AG04449 (cell line): ENCODE data around the gene ZNF197.
"Not testable (repeated sequence)": the region's sequence is repeated elsewhere in the genome, so short reads cannot be mapped to it uniquely, and the experiment has no call there.

Source experiments
- CTCF ChIA-PET: fragments of 350-600 bp; formaldehyde crosslinking; extraction: SDS; loops from one replicate; lab custom pipeline; 2021; ENCODE audit warnings: antibody characterized with exemption; lab: Yijun Ruan, JAX
- POLR2A ChIA-PET: fragments of 400-600, 350-600 bp; formaldehyde crosslinking; extraction: SDS; loops from one replicate; lab custom pipeline; 2020; ENCODE audit warnings: antibody characterized with exemption, inconsistent platforms; lab: Yijun Ruan, JAX
- DNase-seq: peaks from one replicate; pipeline ENCODE4 v3.0.0-alpha.2; 2010; ENCODE audit warnings: low read depth, low spot score
- H3K4me3 ChIP-seq: 2 replicates; pipeline ENCODE4 v1.5.1; 2011; ENCODE audit warnings: low read depth, mild to moderate bottlenecking, control low read depth, low read length
- TF ChIP-seq, protein P1 (sequence below): IDR thresholded peaks from one replicate; pipeline ENCODE4 v1.5.1; 2011; ENCODE audit warnings: mild to moderate bottlenecking, moderate library complexity, low read length, control low read depth, inconsistent platforms; ENCODE audit not compliant: insufficient read depth; ENCODE audit errors: missing control alignments

ZNF197 gene

DNA sequence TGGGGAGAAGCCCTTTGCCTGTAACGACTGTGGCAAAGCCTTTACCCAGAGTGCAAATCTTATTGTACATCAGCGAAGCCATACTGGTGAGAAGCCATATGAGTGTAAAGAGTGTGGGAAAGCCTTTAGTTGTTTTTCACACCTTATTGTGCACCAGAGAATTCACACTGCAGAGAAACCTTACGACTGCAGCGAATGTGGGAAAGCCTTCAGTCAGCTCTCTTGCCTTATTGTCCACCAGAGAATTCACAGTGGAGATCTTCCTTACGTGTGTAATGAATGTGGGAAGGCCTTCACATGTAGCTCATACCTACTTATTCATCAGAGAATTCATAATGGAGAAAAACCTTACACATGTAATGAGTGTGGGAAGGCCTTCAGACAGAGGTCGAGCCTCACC lies 34.6 kb downstream of the ZNF197 start:
- CTCF ChIA-PET, result no interaction called here
- no peak for DNase-seq
- POLR2A ChIA-PET, result no interaction called here
- H3K4me3 ChIP-seq, result no peak overlapping the region
- TF ChIP-seq, protein P1, sequence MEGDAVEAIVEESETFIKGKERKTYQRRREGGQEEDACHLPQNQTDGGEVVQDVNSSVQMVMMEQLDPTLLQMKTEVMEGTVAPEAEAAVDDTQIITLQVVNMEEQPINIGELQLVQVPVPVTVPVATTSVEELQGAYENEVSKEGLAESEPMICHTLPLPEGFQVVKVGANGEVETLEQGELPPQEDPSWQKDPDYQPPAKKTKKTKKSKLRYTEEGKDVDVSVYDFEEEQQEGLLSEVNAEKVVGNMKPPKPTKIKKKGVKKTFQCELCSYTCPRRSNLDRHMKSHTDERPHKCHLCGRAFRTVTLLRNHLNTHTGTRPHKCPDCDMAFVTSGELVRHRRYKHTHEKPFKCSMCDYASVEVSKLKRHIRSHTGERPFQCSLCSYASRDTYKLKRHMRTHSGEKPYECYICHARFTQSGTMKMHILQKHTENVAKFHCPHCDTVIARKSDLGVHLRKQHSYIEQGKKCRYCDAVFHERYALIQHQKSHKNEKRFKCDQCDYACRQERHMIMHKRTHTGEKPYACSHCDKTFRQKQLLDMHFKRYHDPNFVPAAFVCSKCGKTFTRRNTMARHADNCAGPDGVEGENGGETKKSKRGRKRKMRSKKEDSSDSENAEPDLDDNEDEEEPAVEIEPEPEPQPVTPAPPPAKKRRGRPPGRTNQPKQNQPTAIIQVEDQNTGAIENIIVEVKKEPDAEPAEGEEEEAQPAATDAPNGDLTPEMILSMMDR, result no peak

DNA sequence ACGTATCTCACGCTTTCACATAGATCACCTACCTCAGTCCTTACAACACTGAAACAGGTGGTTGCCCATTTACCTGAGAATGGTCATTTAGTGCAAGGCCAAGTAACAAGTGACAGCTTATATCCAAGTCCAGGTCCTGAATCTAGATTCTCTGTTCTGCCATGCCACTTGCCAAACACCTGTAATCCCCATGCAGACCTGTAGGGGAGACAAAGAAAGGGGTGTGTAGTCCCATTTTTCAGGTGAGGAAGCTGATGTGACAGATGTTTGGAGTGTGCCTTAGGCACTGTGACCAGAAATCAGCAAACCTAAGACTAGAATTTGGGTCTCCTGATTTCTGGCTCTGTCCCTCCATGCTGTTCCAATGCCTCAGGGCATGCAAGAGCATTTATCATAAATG lies 36.4 kb downstream of the ZNF197 start:
- no peak overlapping the region for H3K4me3 ChIP-seq
- ChIA-PET POLR2A (interaction anchor here (0.7 kb wide), 1 partner anchor 13 kb away, joined by 3 read pairs; the partner anchor contains the start of gene ZNF35), CTCF (no interaction called here)
- DNase-seq, result no peak
- TF ChIP-seq, protein P1, result no peak

DNA sequence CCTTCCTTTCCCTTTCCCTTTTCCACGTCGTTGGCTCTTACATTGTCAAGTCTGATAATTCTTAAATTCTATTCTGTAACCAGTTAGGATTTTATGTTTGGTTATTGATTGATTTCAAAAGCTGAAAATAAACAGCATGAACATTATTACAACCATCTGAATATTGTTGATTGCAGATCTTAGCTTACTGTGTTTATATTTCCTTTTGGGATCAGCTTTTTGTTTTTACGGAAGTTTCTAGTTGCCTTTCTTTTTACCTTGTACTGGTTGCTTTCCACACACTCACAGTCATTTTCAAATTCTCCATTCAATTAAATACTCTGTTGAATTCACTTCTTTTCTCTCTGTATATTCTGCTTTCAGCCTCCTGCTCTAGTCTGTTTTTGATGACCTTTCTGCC lies 40.3 kb downstream of the ZNF197 start:
- no peak overlapping the region for H3K4me3 ChIP-seq
- DNase-seq, result no peak
- ChIA-PET CTCF (no interaction called here), POLR2A (no interaction called here)
- TF ChIP-seq, protein P1, result no peak

DNA sequence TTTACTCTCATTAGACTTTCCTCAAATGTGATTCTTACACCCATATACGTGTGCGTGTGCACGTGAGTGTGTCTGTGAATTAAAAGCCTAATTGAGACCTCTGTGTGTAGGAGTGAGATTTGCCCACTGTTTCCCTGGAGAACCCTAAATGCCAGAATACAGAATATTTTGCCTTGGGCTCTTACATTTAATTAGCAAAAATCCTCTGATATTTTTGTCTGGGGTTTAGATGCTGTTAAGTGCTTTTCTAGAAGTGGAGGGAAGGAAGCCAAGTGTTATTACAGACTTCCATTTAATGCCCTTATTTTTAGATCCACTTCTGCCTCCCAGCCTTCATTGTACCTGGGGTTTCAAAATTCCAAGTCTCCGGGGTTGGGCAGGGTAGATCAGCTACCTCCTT lies 41.5 kb downstream of the ZNF197 start:
- ChIA-PET POLR2A (no interaction called here), CTCF (interaction anchor here (0.7 to 1.7 kb wide), 2 partner anchors 8 to 343 kb away, joined by 3 to 4 read pairs; no protein-coding TSS in a partner anchor)
- no peak overlapping the region for H3K4me3 ChIP-seq
- TF ChIP-seq, protein P1, result no peak
- no peak for DNase-seq

DNA sequence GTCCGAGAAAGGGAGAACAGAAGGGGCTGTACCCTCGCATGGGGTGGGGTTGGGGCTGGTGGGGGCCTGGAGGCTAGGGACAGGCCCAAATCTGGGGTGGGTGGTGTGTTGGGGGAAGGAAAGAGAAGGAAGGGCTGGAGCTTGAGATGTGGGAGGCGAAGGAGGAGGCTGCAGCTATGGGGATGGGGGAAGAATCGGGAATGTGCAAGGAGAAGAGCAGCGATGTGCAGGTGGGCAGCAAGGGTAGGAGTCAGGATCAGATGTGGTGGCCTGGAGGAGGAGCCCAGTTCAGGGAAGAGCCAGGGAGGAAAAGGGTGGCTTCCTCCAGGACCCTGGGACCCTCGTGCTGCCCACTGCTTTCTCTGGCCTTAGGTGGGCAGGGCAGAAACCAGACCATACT lies 44.9 kb downstream of the ZNF197 start:
- CTCF ChIA-PET, result no interaction called here
- no peak overlapping the region for H3K4me3 ChIP-seq
- DNase-seq, result no peak
- TF ChIP-seq, protein P1, result no peak
- POLR2A ChIA-PET, result no interaction called here

DNA sequence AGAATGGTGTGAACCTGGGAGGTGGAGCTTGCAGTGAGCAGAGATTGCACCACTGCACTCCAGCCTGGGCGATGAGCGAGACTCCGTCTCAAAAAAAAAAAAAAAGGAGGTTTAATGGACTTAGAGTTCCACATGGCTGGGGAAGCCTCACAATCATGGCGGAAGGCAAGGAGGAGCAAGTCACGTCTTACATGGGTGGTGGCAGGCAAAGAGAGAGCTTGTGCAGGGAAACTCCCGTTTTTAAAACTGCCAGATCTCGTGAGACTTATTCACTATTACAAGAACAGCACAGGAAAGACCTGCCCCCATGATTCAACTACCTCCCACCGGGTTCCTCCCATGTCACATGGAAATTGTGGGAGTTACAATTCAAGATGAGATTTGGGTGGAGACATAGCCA lies 48.6 kb downstream of the ZNF197 start:
- H3K4me3 ChIP-seq, CTCF ChIA-PET, DNase-seq, POLR2A ChIA-PET: not testable (repeated sequence)

DNA sequence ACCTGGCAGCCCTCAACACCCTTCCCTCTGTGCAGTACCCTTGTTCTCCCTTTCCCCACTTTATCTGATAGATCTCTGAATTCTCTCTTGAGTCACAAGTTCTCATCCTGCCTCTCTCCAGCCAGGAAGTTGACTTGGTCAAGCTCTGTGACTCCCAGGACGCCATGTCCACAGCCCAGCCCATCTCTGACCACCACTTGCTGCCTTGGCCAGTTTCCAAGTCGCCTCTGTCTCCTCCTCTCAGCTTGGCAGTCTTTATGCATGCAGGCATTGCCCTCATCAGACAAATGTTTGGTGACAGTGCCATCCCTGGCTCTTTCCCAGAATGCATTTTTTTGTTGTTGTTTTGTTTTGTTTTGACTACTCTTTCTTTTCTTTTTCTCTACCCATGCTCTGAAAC lies 49.4 kb downstream of the ZNF197 start:
- TF ChIP-seq, protein P1, result no peak
- H3K4me3 ChIP-seq, result no peak overlapping the region
- POLR2A ChIA-PET, result no interaction called here
- no peak for DNase-seq
- CTCF ChIA-PET, result no interaction called here
